ENCODE results near the gene SULT4A1.

The SULT4A1 gene

GRCh38 chr22:43838161-43838560, 24.2 kb downstream of the SULT4A1 start:
- Histone ChIP-seq H4K20me1 (ENCODE audit: low read depth, low read length) (no peaks in the 10 kb centered on the region), H3K4me2 (ENCODE audit: low read depth, low read length, poor library complexity, severe bottlenecking) (no peak overlapping the region), H3K9me3 (ENCODE audit: insufficient read depth, low read length) (no peaks in the 10 kb centered on the region), H3K9me2 (replicated peaks; ENCODE audit: insufficient read depth, low read length) (no peaks in the 10 kb centered on the region), H3K4me3 (ENCODE audit: insufficient read depth, low read length, poor library complexity, severe bottlenecking) (no peak overlapping the region), H3F3A (ENCODE audit: insufficient read depth) (no peaks in the 10 kb centered on the region), H3K9ac (ENCODE audit: low read length) (no peak overlapping the region), H3K36me3 (ENCODE audit: low read length) (no peaks in the 10 kb centered on the region), H3K27me3 (ENCODE audit: low read length) (no peaks in the 10 kb centered on the region), H2AFZ (ENCODE audit: low read depth, low read length, severe bottlenecking) (no peak overlapping the region), H3K79me2 (ENCODE audit: insufficient read depth, low read length) (no peaks in the 10 kb centered on the region), H3K27ac (ENCODE audit: low read depth, low read length) (no peak overlapping the region)
- no peak for TF ChIP-seq EZH2phosphoT487 (conservative IDR thresholded peaks at IDR 0.05; ENCODE audit: low read length)
- no peak for TF ChIP-seq CTCF (IDR thresholded peaks at IDR 0.05; ENCODE audit: insufficient read depth, low read length, poor library complexity, severe bottlenecking)

- no peak overlapping the region for H3K4me2 ChIP-seq (ENCODE audit: low read depth, low read length, poor library complexity, severe bottlenecking)
- no peak overlapping the region for H2AFZ ChIP-seq (ENCODE audit: low read depth, low read length, severe bottlenecking)
- no peaks in the 10 kb centered on the region for H3K9me2 ChIP-seq (replicated peaks; ENCODE audit: insufficient read depth, low read length)
- no peak overlapping the region for H3K27ac ChIP-seq (ENCODE audit: low read depth, low read length)
- TF ChIP-seq CTCF (IDR thresholded peaks at IDR 0.05; ENCODE audit: insufficient read depth, low read length, poor library complexity, severe bottlenecking) (no peak), EZH2phosphoT487 (conservative IDR thresholded peaks at IDR 0.05; ENCODE audit: low read length) (no peak)
- H3K9ac ChIP-seq (ENCODE audit: low read length): no peak overlapping the region
- no peaks in the 10 kb centered on the region for H3K36me3 ChIP-seq (ENCODE audit: low read length)
- H4K20me1 ChIP-seq (ENCODE audit: low read depth, low read length): no peaks in the 10 kb centered on the region
- H3K9me3 ChIP-seq (ENCODE audit: insufficient read depth, low read length): no peaks in the 10 kb centered on the region
- no peak overlapping the region for H3K4me3 ChIP-seq (ENCODE audit: insufficient read depth, low read length, poor library complexity, severe bottlenecking)
- no peaks in the 10 kb centered on the region for H3K27me3 ChIP-seq (ENCODE audit: low read length)
- H3F3A ChIP-seq (ENCODE audit: insufficient read depth): no peaks in the 10 kb centered on the region
- no peaks in the 10 kb centered on the region for H3K79me2 ChIP-seq (ENCODE audit: insufficient read depth, low read length)
Observed at GRCh38 chr22:43837666-43838065, 24.6 kb downstream of the SULT4A1 start.

- no peaks in the 10 kb centered on the region for H3K9me2 ChIP-seq (replicated peaks; ENCODE audit: insufficient read depth, low read length)
- no peak for TF ChIP-seq CTCF (IDR thresholded peaks at IDR 0.05; ENCODE audit: insufficient read depth, low read length, poor library complexity, severe bottlenecking)
- no peak for TF ChIP-seq EZH2phosphoT487 (conservative IDR thresholded peaks at IDR 0.05; ENCODE audit: low read length)
- no peaks in the 10 kb centered on the region for H3K36me3 ChIP-seq (ENCODE audit: low read length)
- no peak overlapping the region for H2AFZ ChIP-seq (ENCODE audit: low read depth, low read length, severe bottlenecking)
- no peak overlapping the region for H3K4me2 ChIP-seq (ENCODE audit: low read depth, low read length, poor library complexity, severe bottlenecking)
- no peak overlapping the region for H3K4me3 ChIP-seq (ENCODE audit: insufficient read depth, low read length, poor library complexity, severe bottlenecking)
- no peaks in the 10 kb centered on the region for H3K79me2 ChIP-seq (ENCODE audit: insufficient read depth, low read length)
- no peaks in the 10 kb centered on the region for H3K9me3 ChIP-seq (ENCODE audit: insufficient read depth, low read length)
- H4K20me1 ChIP-seq (ENCODE audit: low read depth, low read length): no peaks in the 10 kb centered on the region
- H3F3A ChIP-seq (ENCODE audit: insufficient read depth): no peaks in the 10 kb centered on the region
- H3K27me3 ChIP-seq (ENCODE audit: low read length): no peaks in the 10 kb centered on the region
- H3K27ac ChIP-seq (ENCODE audit: low read depth, low read length): no peak overlapping the region
- no peak overlapping the region for H3K9ac ChIP-seq (ENCODE audit: low read length)
Observed at GRCh38 chr22:43835736-43836135, 26.6 kb downstream of the SULT4A1 start.

All from SU-DHL-6 (cell line).